ENCODE measurements around the gene KRT34.

DNA sequence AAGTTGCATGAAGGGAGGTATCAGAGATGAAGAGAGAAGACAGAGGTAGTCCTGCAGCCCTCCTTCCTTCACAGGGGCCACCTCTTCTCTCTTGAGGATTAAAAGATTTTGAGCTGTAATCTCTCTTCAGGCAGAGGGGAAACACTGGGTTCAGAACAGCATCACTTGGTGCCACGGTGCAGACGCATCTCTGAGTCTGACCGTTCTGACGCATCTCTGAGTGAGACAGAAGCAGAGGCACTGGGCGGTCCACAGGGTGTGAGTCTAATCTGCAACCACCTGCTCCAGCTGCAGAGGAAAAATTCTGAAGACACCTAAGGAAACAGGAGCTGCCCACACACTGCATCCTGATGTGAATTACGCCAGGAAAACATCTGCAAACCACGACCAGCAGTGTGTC, 47.6 kb upstream of the KRT34 start:
- TF ChIP-seq POLR2A (IDR thresholded peaks at IDR 0.05; ENCODE audit: low read length), result no peak
- no peak for TF ChIP-seq GATA1 (IDR thresholded peaks at IDR 0.05; ENCODE audit: low read depth, low read length)
